ENCODE measurements around the gene SEC16B. TPM values are rescaled to one million over a fixed set of nuclear protein-coding genes. Genes with fewer than 3 reads are reported as not detected.

Gene SEC16B
- total RNA-seq, 2 experiments from 2014 or later: not detected

- no peaks in the 10 kb centered on the region for H3K4me1 Mint-ChIP-seq (ENCODE audit: low read depth)
- H3K9me3 Mint-ChIP-seq: no peaks in the 10 kb centered on the region
- no peaks in the 10 kb centered on the region for H3K36me3 Mint-ChIP-seq
- H3K4me3 Mint-ChIP-seq: no peak overlapping the region
- CTCF ChIA-PET: no interaction called here
- DNase-seq: no peak
- POLR2A ChIA-PET: no interaction called here
- intact Hi-C loops (cut with micrococcal nuclease): no loop called here
- no peak overlapping the region for H3K27ac Mint-ChIP-seq
- no peaks in the 10 kb centered on the region for H3K27me3 Mint-ChIP-seq
Measured at GRCh38 chr1:177913762-177914540, 55.9 kb downstream of the SEC16B start.

DNA sequence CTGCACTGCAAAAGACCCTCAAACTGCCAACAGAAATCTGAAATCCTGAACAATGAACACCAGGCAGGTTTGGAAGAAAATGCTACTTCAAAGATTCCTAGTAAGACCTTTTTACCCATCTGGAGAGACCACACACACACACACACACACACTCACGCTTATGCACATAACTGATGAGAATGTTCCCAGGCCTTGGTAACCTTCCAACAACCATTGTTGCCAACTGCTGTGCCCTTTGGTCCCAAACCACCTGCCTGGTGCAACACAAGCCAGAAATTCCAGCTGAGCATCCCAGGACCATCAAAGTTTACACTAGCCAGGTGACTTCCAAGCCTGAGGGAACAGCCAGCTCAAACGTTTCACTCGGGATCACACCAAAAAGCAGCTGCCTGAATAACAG, 56.9 kb downstream of the SEC16B start:
- no peak overlapping the region for H3K4me3 Mint-ChIP-seq
- CTCF ChIA-PET: no interaction called here
- no peaks in the 10 kb centered on the region for H3K9me3 Mint-ChIP-seq
- DNase-seq: no peak
- H3K36me3 Mint-ChIP-seq: no peaks in the 10 kb centered on the region
- no peaks in the 10 kb centered on the region for H3K4me1 Mint-ChIP-seq (ENCODE audit: low read depth)
- H3K27me3 Mint-ChIP-seq: no peaks in the 10 kb centered on the region
- H3K27ac Mint-ChIP-seq: no peak overlapping the region
- intact Hi-C loops (cut with micrococcal nuclease): no loop called here
- POLR2A ChIA-PET: no interaction called here

DNA sequence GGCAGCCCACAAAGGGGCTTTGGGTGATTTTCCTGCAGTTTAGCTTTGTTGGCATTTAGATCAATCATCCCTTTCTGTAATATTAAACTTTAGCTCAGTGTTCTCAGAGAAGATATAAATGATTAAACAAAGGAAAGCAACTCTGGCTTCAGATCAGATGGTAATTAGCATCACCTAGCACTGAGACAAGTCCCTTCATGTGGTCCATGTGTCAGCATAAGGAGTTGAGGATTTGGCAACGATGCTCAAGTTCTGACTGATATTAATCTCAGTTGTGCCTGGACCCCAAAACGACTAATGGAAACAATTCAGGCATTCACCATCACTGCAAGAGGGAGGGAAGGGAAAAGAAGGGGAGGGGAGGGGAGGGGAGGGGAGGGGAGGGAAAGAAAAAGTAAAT, 60.4 kb downstream of the SEC16B start:
- H3K9me3 Mint-ChIP-seq: no peaks in the 10 kb centered on the region
- no peak overlapping the region for H3K27ac Mint-ChIP-seq
- no peaks in the 10 kb centered on the region for H3K4me1 Mint-ChIP-seq (ENCODE audit: low read depth)
- DNase-seq: no peak
- intact Hi-C loops (cut with micrococcal nuclease): no loop called here
- no peaks in the 10 kb centered on the region for H3K36me3 Mint-ChIP-seq
- ChIA-PET POLR2A (no interaction called here), CTCF (no interaction called here)
- H3K27me3 Mint-ChIP-seq: no peaks in the 10 kb centered on the region
- H3K4me3 Mint-ChIP-seq: no peak overlapping the region

GRCh38 chr1:177907000-177907399, 62.9 kb downstream of the SEC16B start:
- no peak for DNase-seq
- no peaks in the 10 kb centered on the region for H3K4me1 Mint-ChIP-seq (ENCODE audit: low read depth)
- intact Hi-C loops (cut with micrococcal nuclease): no loop called here
- no peaks in the 10 kb centered on the region for H3K27me3 Mint-ChIP-seq
- ChIA-PET POLR2A (no interaction called here), CTCF (interaction anchor here (0.6 kb wide), 1 partner anchor 200 kb away, joined by 3 read pairs; no protein-coding TSS in a partner anchor)
- H3K4me3 Mint-ChIP-seq: no peak overlapping the region
- H3K9me3 Mint-ChIP-seq: no peaks in the 10 kb centered on the region
- H3K27ac Mint-ChIP-seq: no peak overlapping the region
- no peaks in the 10 kb centered on the region for H3K36me3 Mint-ChIP-seq

- Mint-ChIP-seq H3K27ac (no peak overlapping the region), H3K4me3 (no peak overlapping the region), H3K27me3 (no peaks in the 10 kb centered on the region), H3K36me3 (no peaks in the 10 kb centered on the region), H3K9me3 (no peaks in the 10 kb centered on the region), H3K4me1 (ENCODE audit: low read depth) (no peaks in the 10 kb centered on the region)
- ChIA-PET POLR2A (no interaction called here), CTCF (no interaction called here)
- intact Hi-C loops (cut with micrococcal nuclease): no loop called here
- no peak for DNase-seq
Measured at GRCh38 chr1:177905686-177906085, 64.2 kb downstream of the SEC16B start.

- Mint-ChIP-seq H3K4me3 (no peak overlapping the region), H3K36me3 (no peaks in the 10 kb centered on the region), H3K27ac (no peak overlapping the region), H3K9me3 (peaks cover 4% of the 10 kb centered on the region), H3K4me1 (ENCODE audit: low read depth) (no peaks in the 10 kb centered on the region), H3K27me3 (no peaks in the 10 kb centered on the region)
- intact Hi-C loops (cut with micrococcal nuclease): no loop called here
- ChIA-PET CTCF (no interaction called here), POLR2A (no interaction called here)
- no peak for DNase-seq
Measured at GRCh38 chr1:177902266-177902665, 67.6 kb downstream of the SEC16B start.

DNA sequence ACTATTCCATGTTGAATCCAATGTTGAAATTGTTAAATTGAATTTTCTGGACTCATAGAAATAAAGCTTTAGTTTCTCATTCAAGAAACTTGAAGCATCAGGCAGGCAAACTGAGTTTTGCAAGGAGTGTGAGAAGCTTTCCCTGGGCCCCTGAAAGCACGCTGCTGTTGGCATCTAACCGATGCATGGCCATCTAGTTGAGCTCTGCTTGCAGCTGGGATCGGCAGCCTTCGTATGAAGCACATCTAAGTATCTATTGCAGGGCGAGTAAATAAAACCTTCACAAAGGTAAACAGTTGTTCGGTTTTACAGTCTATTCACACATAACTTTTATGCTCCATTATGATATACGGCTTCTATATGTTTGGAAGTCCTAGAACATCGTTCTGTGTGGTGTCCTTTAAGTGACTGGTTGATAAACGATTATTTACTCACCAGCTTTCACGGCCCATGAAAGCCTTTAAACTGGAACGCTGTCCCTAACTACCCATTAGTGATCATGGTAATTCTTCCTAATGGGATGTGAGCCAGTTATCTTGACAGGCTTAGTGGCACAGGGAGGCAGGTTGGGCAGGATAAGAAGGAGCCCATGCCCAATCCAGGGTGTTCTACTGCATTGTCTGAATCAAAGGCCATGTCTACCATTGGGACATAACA, 71.7 kb downstream of the SEC16B start:
- intact Hi-C loops (cut with micrococcal nuclease): no loop called here
- H3K4me1 Mint-ChIP-seq (ENCODE audit: low read depth): no peaks in the 10 kb centered on the region
- no peak overlapping the region for H3K27ac Mint-ChIP-seq
- ChIA-PET POLR2A (no interaction called here), CTCF (no interaction called here)
- H3K4me3 Mint-ChIP-seq: no peak overlapping the region
- peaks cover 6% of the 10 kb centered on the region for H3K9me3 Mint-ChIP-seq
- DNase-seq: no peak
- no peaks in the 10 kb centered on the region for H3K27me3 Mint-ChIP-seq
- no peaks in the 10 kb centered on the region for H3K36me3 Mint-ChIP-seq

GRCh38 chr1:177897281-177897997, 72.4 kb downstream of the SEC16B start:
- no peaks in the 10 kb centered on the region for H3K4me1 Mint-ChIP-seq (ENCODE audit: low read depth)
- peaks cover 8% of the 10 kb centered on the region for H3K9me3 Mint-ChIP-seq
- H3K4me3 Mint-ChIP-seq: no peak overlapping the region
- H3K27ac Mint-ChIP-seq: no peak overlapping the region
- DNase-seq: no peak
- no peaks in the 10 kb centered on the region for H3K36me3 Mint-ChIP-seq
- ChIA-PET POLR2A (no interaction called here), CTCF (no interaction called here)
- no peaks in the 10 kb centered on the region for H3K27me3 Mint-ChIP-seq
- intact Hi-C loops (cut with micrococcal nuclease): no loop called here

Other genes starting within 250 kb of the SEC16B start
- gene RASAL2, start 124.0 kb upstream of the SEC16B start, total RNA-seq: not detected